ENCODE results near the gene FUT3.
A peak's percentile ranks its signal among the peaks of the same experiment; 100 is the strongest.
"Not testable (repeated sequence)": the region's sequence is repeated elsewhere in the genome, so short reads cannot be mapped to it uniquely, and the experiment has no call there.

The FUT3 gene

GRCh38 chr19:5844456-5845433, 6.5 kb downstream of the FUT3 start:
- DNase-seq, result no peak

- DNase-seq, result no peak
Observed at GRCh38 chr19:5843295-5843927, 7.8 kb downstream of the FUT3 start.

- not testable (repeated sequence) for DNase-seq
Observed at GRCh38 chr19:5841735-5842111, 9.5 kb downstream of the FUT3 start.

- DNase-seq, result no peak
Observed at GRCh38 chr19:5839065-5840017, 11.9 kb downstream of the FUT3 start, which contains the start of gene FUT6. Gene FUT6 (minus strand): TSS chr19:5839702. CDS start chr19:5832567, 7,135 bp downstream.

GRCh38 chr19:5838353-5839064, 12.7 kb downstream of the FUT3 start:
- DNase-seq, result no peak

- DNase-seq, result no peak
Observed at GRCh38 chr19:5837761-5838352, 13.4 kb downstream of the FUT3 start.

GRCh38 chr19:5832527-5833216, 18.6 kb downstream of the FUT3 start:
- no peak for DNase-seq

- DNase-seq, result no peak
Observed at GRCh38 chr19:5832061-5832460, 19.2 kb downstream of the FUT3 start.

GRCh38 chr19:5831159-5831558, 20.1 kb downstream of the FUT3 start:
- DNase-seq, result no peak

GRCh38 chr19:5829567-5830310, 21.5 kb downstream of the FUT3 start:
- no peak for DNase-seq

- DNase-seq, result peak; percentile 85
Observed at GRCh38 chr19:5828661-5829566, 22.3 kb downstream of the FUT3 start.

- DNase-seq, result peak; percentile 98
Observed at GRCh38 chr19:5827891-5828660, 23.2 kb downstream of the FUT3 start.

- DNase-seq, result no peak
Observed at GRCh38 chr19:5827342-5827890, 23.8 kb downstream of the FUT3 start.

GRCh38 chr19:5826531-5827341, 24.5 kb downstream of the FUT3 start:
- peak; percentile 98 for DNase-seq

GRCh38 chr19:5825178-5825577, 26.1 kb downstream of the FUT3 start:
- DNase-seq, result no peak

- DNase-seq, result no peak
Observed at GRCh38 chr19:5824751-5825150, 26.5 kb downstream of the FUT3 start.

- DNase-seq, result no peak
Observed at GRCh38 chr19:5823579-5824281, 27.5 kb downstream of the FUT3 start.

Measured in NCI-H345 (cell line).